VCaP (cell line): ENCODE results near the gene CTU1.
A peak's percentile ranks its signal among the peaks of the same experiment; 100 is the strongest.

Source experiments
- H3K27ac ChIP-seq: fragments of 450-650 bp; 2 replicates; pipeline ENCODE4 v1.5.1; 2017
- TF ChIP-seq, protein P1 (sequence below): fragments of 450-650 bp; conservative IDR thresholded peaks from 2 replicates; pipeline ENCODE4 v1.5.1; 2017; ENCODE audit warnings: mild to moderate bottlenecking, moderate library complexity

Gene CTU1

DNA sequence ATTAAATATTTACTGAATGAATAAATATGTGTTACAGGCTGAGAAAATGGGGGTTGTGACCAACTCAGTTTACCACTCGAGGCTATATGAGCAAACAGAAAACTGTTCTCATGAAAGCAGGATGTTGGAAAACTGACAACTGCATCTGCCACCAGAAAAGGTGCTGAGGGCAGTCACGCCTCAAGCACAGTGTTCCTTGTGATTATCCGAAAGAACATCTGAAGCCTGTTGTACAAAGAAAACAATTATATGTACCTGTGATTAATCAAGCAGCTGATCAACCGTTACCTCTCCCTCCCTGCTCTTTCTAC is 37.2 kb downstream of the CTU1 start:
- TF ChIP-seq, protein P1, sequence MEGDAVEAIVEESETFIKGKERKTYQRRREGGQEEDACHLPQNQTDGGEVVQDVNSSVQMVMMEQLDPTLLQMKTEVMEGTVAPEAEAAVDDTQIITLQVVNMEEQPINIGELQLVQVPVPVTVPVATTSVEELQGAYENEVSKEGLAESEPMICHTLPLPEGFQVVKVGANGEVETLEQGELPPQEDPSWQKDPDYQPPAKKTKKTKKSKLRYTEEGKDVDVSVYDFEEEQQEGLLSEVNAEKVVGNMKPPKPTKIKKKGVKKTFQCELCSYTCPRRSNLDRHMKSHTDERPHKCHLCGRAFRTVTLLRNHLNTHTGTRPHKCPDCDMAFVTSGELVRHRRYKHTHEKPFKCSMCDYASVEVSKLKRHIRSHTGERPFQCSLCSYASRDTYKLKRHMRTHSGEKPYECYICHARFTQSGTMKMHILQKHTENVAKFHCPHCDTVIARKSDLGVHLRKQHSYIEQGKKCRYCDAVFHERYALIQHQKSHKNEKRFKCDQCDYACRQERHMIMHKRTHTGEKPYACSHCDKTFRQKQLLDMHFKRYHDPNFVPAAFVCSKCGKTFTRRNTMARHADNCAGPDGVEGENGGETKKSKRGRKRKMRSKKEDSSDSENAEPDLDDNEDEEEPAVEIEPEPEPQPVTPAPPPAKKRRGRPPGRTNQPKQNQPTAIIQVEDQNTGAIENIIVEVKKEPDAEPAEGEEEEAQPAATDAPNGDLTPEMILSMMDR: no peak
- H3K27ac ChIP-seq: peak overlapping the region; percentile 87

DNA sequence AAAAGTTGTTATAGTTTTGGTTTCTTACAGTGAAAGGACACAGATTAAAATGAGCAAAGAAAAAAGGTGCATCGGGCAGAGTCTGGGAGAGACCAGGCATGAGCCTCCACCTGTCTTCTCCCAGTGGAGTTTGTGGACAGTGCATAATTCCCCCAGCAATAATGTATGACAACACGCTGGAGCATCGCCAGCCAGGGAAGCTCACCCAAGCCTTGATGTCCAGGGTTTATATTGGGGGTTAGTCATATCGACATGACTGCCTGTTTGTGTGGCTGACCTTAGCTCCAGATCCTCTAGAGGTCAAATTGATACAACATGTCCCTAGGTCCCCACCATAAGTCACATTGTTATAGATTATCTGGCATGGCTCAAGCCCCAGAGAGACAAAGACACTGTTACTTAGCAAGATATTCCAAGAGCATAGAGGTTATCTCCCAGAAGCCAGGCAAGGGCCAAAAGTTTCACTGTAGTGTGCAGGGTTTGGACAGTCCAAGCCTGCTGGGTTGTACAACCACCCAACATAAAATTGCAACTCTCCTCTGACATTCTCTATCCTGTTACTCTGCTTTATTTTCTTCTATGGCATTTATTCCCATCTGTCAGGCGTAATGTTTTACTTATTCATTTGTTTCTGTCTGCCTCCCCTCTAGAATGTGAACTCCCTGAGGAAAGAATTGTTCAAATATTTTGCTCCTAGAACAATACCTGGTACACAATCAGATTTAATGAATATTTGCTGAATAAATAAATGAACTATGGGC is 37.7 kb downstream of the CTU1 start:
- H3K27ac ChIP-seq: peak overlapping the region; percentile 87
- TF ChIP-seq, protein P1: no peak

DNA sequence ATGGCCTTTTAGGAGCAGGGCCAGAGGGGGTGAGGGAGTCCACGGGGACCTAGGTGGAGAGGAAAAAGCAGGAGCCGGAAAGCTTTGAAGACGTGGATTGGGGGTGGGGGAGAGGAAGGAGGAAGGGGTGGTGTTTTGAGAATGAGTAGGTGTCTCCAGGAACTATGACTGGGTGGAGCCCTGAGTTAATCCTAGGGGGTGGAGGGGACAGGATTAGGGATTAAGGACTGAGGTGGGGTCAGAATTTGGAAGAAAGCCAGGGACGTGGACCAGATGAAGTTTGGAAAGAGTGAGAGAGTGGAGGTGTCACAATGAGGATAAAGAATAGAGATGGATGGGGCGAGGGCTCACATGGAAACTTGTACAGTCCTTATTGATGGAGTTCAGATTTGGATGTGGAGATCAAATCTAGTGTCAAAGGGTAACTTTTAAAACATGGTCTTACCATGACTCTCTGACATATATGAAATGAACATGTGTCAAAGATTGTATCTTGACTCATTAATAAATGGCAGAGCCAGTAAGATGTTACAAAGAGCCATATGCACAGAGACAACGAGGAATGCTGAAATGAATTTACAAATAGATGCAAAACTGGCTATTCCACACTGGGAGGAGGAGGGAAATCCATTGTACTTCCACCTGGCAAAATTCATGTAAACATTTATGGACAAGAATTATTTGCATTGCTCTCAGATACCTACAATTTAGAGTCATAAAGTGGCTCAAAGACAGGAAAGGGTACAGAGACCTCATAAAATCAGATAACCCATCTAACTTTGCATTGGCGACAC is 41.6 kb downstream of the CTU1 start:
- TF ChIP-seq, protein P1: no peak
- H3K27ac ChIP-seq: peak overlapping the region; percentile 56

DNA sequence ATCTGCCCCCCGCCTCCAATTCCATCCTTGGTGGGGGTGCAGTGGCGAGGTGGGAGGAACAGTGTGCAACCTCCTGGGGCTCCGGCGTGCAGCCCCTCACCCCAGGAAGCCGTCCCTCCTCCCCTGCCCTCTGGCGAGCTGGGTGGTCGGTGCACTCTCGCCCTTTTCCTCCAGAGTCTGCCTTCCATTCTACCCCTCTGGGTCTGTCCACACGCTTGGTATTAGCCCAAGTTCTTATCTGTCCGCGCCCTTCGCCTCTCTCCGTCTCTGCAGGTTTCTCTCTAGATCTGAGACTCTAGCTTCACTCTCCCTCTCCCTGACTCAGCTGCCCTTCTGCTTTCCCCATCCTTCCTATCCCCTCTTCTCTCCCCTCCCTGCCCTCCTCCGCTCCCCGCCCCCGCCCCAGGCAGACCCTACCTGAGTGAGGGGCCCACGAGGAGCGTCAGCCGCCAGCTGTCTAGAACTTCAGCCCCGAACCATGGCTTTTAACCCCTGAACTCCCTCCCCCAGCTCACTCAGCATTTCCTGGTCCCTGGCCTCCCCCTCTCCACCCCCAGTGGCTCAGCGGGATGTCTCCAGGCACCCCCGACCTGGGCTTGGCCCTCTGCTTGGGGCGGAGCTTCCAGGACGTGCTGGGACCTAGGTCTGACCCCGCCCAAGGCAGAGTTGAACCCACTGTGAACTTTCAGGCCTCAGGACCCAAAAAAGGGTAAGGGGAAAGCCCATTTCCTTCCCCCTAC is 42.8 kb downstream of the CTU1 start:
- peak overlapping the region; percentile 56; the same call in 1 of the 2 replicates for H3K27ac ChIP-seq
- TF ChIP-seq, protein P1: no peak

DNA sequence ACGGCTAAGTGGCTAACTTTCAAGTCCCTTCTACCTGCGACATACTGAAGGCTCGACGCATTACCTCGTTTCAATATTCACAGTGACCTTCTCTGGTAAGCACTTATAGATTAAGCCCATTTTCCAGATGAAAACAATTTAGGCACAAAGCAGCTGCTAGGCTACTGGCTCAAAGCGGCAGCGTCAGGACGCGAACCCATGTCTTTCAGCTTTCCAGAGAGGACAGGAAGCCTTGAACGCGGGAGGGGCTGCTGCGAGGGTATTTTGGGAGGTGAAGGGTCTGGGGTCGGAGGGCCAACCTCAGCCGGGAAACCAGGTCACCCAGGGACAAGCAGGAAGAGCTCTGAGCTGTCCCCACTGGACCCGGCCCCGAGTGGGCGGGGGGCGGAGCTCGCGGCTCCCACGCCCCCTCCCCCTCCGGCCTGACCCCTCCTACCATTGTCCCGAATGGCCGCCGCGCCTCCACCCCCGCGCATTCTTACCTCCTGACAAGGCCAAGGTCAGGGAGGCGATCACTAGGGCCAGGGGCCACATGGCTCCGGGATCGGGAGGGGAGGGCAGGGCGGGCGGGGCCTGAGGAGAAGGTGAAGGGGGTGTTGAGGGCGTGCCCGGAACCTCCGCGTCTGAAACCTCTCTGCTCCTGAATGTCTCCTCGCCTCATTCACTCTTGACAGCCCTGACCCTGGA is 43.5 kb downstream of the CTU1 start, which contains the start of gene KLK13:
Gene KLK13, minus strand, starts transcription at position 559 of the 687 bp plus-strand sequence. Its CDS starts 25 bp downstream, at position 534.
- TF ChIP-seq, protein P1: no peak
- H3K27ac ChIP-seq: peak within 1 kb of the TSS; percentile 56; the same call in 1 of the 2 replicates

DNA sequence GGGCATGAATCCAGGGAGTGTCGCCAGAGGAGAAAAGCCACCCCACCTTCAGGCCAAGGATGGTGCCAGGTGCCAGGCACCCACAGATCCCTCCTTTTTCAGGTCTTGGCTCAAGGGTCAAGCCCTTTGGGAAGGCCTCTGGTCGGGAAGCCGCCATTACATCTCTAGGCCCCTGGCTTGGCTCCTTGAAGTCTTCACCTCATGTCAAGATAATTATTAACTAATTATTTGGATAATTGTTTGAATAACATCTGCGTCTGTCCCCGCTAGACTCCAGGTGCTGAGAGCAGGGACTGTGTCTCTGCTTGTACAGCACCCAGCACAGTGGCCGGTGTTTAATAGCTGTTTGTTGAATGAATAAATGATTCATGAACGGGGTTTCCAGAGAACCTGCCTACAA is 44.5 kb downstream of the CTU1 start:
- TF ChIP-seq, protein P1: no peak
- H3K27ac ChIP-seq: no peak overlapping the region
